NCI-H2081 (cell line): ENCODE data around the gene NTN5.
"Not testable (repeated sequence)": the region's sequence is repeated elsewhere in the genome, so short reads cannot be mapped to it uniquely, and the experiment has no call there.

ENCODE experiments used
- DNase-seq, 2 experiments: peaks; one replicate each; lab custom pipeline; 2025; lab: John Stamatoyannopoulos, UW

The NTN5 gene

GRCh38 chr19:48672994-48673393 lies at the start of gene NTN5:
TSS of gene NTN5 (minus strand) at chr19:48673017. CDS start at chr19:48670986, 2,031 bp downstream.
- DNase-seq, result no peak

DNA sequence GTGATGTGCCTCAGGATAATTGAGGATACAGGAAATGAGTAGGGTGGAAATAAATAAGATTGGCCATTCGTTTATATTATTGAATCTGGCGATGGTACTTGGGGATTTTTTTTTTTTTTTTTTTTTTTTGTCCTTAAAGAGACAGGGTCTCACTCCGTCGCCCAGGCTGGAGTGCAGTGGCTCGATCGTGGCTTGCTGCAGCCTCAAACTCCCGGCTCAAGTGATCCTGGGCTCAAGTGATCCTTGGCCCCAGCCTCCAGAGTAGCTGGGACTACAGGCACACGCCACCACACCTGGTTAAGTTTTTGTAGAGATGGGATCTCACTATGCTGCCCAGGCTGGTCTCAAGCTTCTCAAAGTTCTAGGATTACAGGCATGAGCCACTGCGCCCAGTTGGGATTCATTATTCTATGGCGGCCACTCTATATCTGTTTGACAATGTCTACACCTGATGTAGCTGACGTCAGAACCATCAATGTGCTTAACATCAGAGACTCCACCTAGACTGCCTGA lies 49.4 kb upstream of the NTN5 start:
- DNase-seq, result no peak

DNA sequence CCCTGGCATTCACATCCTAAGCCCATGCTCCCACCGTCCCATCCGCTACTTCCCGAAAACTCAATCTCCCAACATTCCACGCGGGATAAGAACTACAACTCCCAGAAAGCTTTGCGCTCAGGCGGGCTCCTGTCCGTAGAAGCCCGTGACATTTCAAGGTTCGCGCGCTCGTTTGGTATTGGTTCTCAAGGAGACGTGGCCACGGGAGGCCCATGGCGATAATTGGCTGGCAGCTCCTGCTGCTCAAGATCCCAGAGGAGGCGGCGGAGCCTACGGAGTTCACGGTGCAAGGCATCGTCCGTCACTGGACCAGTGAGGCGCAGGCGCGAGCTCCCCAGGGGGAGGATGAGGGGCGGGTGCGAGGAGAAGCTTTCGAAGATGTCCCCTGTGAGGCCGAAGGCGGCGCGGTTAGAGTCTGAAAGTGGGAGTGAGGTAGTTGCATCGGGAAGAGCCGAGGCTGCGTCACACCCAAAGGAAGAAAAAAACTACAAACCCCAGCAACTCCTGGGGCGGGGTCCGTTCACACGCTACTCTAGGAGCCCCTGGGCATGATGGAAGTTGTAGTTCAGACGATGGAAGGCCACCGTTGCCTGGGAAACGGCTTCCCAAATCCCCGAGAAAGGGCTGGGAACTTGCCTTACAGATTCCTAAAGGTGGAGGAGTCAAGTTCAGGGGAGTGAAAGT lies 47.9 kb upstream of the NTN5 start:
- DNase-seq, result peak; percentile 98

DNA sequence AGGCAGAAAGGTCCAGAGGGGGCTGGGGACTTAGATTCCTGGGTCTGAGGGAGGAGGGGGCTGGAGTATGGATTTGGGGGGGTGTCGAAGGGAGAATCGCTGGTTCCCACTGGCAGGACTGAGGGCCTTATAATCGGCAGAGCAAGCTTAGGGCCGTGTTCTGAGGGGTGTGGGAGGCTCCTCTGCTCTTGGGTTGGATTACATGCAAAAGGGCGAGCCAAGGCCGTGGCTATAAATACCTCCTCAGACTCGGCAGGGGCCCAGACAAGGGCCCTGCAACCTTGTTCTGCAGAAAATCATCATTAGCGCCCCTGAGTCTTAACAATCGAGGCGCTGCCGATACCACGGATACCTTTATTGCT lies 47.4 kb upstream of the NTN5 start:
- no peak for DNase-seq

DNA sequence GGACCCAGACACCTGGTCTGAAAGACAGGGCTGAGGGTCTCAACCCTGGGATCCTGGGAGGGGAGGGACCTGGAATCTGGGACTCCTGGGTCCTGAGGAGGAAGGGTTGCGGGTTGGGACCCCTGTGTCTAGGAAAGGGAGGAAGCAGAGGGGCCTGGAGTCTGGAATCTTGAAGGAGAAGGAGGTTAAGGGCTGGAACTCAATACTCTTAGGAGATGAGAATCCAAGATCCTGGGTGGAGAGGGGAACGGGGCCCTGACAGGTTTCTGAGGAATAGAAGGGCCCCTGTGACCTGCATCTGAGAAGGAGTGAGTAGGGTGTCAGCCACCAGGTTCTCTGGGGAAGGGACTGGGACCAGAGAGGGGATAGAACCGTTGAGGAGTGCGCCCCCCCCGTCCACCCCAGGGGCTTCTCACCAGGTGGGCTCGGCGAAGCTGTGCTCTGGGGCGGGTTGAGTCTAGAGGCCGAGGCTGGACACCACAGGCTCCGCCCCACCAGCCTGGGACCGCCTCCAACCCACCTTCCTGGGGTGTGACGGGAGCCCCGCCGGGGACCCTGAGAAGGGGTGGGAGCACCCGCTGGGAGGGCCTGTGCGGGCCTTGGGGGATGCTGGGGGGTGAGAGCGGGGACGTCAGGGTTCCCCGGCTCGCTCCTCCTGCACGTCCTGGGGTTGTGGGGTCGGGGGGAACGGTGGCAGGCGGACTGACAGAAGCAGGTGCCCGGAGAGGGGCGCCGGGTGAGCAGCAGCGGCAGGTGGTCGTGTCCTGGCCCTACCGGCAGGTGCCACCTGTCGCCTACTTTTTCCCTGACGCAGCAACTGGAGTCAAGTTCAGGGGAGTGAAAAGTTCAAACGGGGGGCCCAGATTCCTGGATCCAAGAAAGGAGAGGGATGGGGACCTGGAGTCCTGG lies 46.7 kb upstream of the NTN5 start, which contains the start of gene MAMSTR:
MAMSTR (minus strand) TSS at position 463 of the 909 bp plus-strand sequence. CDS start 694 bp downstream, outside the sequence.
- DNase-seq, result no peak

DNA sequence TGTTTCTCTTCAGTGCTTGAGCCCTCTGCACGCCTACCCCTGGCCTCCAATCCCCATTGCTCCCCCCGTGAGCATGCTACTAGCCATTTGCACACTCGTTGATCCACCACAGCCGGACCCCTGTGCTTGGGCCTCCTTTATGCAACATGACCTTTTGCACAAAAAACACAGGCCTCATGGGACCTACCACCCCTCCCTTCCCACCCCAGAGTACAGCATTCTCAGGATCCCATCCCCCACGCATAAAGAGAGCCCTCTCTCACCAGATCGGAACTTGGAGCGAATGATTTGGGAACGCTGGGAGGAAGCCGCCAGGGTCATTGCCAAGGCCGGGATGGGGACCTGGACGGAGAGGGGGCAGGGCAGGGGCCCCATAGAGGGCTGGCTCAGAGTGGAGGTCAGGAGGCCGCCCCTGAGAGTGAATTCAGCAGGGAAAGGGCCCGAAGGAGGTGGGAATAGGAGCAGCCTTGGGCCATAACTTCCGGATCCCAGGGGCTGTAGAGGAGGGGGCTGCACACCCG lies 46.0 kb upstream of the NTN5 start:
- DNase-seq, result no peak

DNA sequence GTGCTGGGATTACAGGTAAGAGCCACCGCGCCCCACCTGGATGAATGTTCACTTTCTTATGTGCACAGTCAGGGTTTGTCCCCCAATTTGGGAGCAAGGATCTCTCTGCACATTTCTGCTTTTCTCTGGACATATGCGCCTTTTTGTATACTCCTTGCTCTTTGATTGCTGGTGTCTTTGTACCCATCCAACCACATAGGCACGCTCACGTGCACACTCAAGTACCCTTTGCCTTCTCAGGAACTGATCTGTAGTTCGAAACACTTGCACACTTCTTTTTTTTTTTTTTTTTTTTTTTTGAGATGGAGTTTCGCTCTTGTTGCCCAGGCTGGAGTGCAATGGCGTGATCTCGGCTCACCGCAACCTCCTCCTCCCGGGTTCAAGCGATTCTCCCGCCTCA lies 45.3 kb upstream of the NTN5 start:
- not testable (repeated sequence) for DNase-seq

- DNase-seq, result peak in 1 of 2 experiments; percentile 38
Measured at GRCh38 chr19:48716562-48717291, 43.9 kb upstream of the NTN5 start.

GRCh38 chr19:48715681-48716171 lies 42.9 kb upstream of the NTN5 start:
- no peak for DNase-seq

DNA sequence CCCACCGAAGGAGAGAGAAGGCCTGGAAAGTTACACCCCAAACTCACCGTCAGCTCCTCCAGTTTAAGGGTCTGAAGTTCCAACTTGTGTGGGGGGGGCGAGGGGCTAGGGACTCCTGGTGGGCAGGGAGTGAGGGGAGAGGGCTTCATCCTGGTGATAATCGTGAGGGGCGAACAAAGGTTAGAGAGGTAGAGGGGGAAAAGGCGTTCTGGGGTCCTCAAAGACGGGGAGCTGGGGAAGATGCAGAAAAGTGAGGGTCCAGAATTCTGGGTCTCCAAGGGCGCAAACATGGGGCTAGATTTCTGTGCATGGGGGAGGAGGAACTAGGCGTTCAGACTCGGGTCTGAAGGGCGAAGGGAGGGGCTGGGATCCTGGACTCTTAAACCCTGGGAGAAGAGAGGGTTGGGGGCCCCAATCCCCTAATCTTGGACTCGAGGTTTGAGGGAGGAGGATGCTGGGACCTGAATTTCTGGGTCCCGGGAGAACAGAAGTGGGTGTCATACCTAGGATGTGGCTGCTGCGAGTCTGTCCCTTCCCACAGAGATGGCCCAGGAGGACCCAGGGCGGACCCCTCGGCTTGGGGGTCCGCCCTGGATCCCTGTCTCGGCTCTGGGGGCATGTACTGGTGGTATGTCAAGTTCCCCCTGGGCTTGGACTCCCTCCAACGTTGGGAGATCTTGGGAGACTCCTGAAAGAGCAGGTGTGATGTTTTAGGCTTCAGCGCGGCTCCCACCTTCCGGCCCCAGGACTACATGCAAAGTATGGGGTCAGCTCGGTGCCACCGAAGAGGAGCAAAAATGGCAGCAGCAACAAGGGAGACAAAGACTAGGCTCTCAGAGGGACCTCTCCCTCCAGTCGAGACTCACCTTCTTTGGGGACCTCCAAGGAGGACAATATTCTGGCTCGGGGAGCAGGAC lies 42.2 kb upstream of the NTN5 start:
- DNase-seq, result no peak

DNA sequence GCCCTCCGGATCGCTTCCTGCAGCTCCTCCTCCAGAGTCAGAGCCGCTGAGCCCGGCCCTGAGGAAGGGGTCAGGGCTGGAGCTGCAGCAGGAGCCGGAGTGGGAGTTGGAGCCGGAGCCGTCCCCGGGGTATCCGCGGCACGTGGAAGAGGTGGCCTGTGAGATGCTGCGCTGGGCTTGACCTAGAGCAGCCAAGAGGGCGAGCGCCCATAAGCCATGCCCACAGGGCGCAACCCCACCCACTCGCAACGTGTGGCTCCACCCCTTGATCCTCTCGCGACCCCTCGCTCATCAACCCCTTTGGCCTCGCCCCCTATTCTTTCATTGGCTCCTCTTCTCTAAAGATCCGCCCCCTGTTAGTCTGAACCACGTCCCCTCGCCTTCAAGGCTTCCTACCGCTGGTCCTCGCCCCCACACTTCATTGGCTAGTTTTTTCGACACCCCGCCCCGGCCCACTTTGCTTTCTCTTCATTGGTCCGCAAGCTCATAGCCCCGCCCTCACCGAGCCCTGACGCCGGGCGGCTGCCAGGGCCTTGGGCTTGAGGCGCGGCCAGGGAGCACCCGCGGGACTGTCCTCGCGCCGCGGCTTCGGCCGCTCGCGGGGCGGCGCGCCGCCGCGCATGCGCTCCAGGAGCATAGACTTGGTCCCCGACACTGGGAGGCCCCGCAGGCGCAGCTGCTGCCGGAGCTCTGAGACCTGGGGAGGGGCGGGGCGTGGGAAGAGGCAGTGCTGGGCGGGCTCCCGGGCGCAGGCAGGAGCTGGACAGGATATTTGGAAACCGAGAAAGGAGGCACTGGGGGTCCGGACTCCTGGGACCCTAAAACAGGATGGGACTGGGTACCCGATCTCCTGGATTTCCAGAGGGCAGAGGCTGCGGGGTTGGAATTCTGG lies 41.3 kb upstream of the NTN5 start:
- peak; percentile 98 for DNase-seq

DNA sequence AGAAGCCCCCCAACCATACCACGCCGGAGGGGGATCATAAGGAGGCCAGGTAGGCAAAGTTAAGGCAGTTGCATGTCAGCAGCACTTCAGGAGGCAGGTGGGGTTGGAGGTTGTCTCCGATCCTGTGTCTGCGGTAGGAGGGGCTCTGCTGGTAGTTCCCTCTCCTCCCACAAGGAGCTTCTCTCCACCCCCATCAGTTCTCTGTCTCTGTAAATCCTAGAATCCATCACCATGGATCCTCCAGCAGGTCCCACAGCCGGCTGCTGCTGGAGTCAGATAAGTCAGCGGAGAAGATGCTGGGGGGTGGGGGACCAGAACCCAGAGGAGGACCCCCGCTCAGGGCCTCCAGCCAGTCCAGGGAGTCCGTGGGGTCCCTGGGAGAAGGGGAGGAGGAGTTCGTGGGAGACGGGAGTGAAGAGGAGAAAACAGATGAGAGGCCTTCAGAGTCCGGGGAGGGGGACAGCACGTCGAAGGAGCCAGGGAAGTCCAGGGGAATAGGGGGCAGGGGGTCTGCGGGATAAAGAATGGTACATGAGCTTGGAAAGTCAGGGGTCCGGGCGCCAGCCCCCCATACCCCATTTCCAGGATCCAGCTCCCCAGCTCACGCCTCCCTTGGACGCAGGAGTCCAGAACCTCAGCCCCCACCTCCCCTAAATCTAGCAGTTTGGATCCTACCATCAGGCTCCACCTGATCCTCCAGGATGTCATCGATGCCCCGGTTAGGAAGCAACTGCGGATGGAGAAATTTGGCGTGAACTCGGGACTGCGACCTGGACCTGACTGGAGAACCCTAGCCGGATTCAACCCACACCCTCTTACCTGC lies 40.4 kb upstream of the NTN5 start:
- no peak for DNase-seq

- no peak for DNase-seq
Measured at GRCh38 chr19:48711106-48711662, 38.4 kb upstream of the NTN5 start.

DNA sequence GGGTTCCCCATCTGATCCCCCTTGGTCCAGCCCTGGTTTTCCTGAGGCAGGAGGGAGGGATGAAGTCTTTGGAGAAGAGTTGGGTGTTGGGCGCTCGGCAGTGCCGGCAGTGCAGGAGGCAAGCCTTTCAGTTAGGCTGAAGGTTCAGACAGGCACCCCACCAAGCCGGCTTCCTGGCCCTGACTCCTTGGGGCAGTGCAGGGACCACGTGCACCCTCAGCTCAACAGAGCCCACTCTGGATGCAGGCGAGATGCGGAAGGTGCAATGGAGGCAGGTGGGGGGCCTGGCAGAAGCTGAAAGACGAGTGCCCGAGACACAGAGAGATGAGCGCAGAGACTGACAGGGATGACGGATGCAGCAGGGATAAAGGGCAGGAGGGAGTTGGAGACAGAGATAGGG lies 35.7 kb upstream of the NTN5 start:
- no peak for DNase-seq

DNA sequence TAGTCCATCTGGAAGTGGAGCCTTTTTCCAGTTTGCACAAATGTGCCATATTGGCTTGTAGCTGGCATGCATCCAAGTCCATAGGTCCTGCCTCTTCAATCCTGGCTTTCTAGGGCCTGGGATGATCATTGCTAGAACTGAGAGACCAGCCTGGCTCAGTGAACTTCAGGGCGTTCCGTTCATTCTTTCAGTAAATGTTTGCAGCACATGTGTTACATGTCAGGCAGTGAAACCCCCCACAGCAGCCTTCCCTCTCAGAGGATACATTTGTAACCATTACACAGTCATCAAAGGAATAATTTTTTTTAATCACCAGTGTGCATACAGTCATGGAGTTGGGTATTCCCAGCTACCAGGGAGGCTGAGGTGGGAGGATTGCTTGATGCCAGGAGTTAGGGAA lies 32.6 kb upstream of the NTN5 start:
- no peak for DNase-seq

GRCh38 chr19:48703316-48703715 lies 30.5 kb upstream of the NTN5 start:
- no peak for DNase-seq

- DNase-seq, result no peak
Measured at GRCh38 chr19:48702701-48703100, 29.9 kb upstream of the NTN5 start.

GRCh38 chr19:48698046-48698445 lies 25.2 kb upstream of the NTN5 start:
- no peak for DNase-seq
